ENCODE results near the gene CCL20.
A peak's percentile ranks its signal among the peaks of the same experiment; 100 is the strongest.
"Not testable (repeated sequence)": the region's sequence is repeated elsewhere in the genome, so short reads cannot be mapped to it uniquely, and the experiment has no call there.

The CCL20 gene

DNA sequence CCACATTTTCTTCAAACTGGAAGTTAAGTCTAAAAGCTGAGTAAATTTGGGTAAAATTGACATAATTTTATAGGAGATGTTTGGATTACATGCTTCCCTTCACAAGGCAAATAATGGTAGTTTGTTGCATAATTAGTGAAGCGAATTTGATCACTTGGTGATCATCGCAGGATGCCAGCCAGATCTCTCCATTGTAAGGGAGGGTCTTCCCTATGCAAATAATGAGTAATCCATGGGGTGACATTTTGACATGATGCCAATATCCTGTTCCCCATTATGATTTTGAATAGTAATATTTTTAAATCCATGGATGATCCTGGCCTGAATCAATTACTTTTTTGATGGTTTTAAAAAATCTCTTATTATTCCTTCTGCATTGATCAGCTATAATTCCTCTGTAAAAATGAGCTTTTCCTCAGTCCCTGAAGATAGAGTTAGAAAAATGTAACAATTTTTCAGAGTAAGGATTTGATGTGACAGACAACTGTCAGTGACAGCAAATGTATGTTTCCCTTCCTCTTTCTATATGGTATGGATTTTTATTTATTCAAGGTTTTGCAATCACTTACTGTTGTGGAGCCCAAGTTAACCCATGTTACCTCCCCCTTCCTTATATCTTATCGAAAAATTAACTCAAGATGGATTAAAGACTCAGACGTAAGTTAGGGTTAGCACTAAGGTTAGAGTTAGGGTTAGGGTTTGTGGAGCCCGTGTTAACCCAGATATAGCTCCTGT lies 21.4 kb downstream of the CCL20 start:
- DNase-seq = no peak

DNA sequence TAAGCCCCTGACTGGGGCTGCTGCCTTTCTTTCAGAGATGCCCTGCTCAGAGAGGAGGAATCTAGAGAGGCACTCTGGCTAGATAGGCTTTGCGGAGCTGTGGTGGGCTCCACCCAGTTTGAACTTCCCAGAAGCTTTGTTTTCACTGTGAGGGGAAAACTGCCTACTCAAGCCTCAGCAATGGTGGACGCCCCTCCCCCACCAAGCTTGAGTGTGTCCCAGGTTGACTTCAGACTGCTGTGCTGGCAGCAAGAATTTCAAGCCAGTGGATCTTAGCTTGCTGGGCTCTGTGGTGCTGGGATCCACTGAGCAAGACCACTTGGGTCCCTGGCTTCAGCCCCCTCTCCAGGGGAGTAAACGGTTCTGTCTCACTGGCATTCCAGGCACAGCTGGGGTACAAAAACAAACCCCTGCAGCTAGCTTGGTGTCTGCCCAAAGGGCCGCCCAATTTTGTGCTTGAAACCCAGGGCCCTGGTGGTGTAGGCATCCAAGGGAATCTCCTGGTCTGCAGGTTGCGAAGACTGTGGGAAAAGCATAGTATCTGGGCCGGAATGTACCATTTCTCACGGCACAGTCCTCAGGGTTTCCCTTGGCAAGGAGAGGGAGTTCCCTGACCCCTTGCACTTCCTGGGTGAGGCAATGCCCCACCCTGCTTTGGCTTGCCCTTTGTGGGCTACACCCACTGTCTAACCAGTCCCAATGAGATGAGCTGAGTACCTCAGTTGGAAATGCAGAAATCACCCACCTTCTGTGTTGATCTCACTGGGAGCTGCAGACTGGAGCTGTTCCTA lies 25.9 kb downstream of the CCL20 start:
- not testable (repeated sequence) for DNase-seq

GRCh38 chr2:227846831-227847230 lies 33.2 kb downstream of the CCL20 start:
- no peak for DNase-seq

DNA sequence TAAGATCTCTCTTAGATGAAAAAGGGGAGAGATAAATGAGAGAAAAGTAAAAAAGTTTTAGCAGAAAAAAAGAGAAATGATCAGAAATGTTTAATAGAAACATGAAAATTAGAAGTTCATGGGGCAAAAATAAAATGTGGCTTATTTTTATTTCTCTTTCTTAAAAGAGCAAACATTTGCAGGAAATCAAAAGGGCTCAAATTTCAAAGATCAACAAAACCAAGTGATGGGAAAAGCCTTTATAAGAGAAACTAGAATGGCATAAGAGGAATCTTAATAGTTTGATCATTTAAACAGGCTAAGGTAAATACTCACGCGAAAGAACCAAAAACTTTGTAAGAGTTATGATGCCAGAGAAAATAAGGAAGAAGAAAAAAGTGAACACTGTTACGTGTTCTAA lies 34.5 kb downstream of the CCL20 start:
- DNase-seq = no peak

GRCh38 chr2:227848586-227848985 lies 34.9 kb downstream of the CCL20 start:
- no peak for DNase-seq

GRCh38 chr2:227849906-227850305 lies 36.3 kb downstream of the CCL20 start:
- DNase-seq = no peak

DNA sequence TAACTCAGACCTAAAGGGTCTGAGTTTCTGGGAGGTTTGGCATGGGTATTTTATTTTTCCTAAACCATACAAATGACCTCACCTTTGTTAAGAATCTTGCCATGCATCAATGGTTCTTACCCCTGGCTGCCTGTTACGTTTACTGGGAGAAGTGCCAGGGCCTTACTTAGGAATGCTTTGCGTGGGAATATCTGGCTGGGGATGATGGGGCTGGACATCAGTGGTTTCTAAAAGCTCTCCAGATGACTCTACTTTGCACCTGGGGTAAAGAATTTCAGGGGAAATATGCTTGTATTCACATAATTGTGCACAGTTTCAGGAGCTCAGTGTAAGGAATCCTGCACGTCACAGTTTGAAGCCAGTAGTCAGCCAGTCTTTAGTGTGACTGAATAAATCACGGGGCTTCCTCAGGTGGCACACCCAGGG lies 39.6 kb downstream of the CCL20 start:
- DNase-seq = no peak

GRCh38 chr2:227853765-227854271 lies 40.2 kb downstream of the CCL20 start:
- no peak for DNase-seq

DNA sequence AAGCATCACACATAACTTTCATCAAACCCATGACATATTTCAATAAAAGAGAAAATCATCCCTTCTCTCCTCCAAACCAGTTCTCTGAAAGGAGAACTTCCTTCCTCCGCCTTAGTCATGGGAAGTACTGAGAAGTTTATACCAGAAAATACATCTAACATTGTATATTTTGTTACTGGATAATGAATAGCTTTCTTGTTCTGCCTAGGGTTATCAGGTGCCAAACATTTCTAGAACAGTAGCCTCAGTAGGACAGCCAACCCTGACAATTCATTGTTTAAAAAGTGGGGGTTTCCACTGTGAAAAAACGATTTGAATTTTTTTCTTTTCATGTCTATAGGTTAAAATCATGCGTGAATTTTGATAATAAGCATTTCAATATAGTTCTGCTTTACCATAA lies 41.8 kb downstream of the CCL20 start:
- no peak for DNase-seq

GRCh38 chr2:227856697-227857096 lies 43.1 kb downstream of the CCL20 start:
- DNase-seq = no peak

- DNase-seq = no peak
Measured at GRCh38 chr2:227860221-227860641, 46.6 kb downstream of the CCL20 start.

- DNase-seq = no peak
Measured at GRCh38 chr2:227861011-227861410, 47.4 kb downstream of the CCL20 start.

DNA sequence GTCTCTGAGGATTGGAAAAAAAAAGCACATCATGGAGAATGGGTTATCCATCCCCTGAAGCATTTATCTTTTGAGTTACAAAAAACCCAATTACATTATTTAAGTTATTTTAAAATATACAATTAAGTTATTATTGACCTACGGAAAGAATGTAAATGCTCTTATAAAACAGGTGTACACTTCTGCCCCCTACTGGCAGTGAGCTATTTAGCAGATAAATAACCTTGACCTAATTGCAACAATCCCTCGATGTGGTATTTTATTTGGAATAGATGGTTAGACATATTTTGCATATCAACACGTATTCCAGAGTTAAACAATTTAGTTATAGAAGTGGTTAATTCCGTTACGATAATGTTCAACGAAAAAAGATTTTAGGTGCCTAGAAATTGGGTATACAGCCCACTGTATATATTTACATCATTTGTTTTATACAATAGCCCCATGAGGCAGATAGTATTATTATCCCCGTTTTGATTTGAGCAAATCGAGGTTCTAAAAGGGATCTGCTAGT lies 48.6 kb downstream of the CCL20 start:
- DNase-seq = peak; percentile 62

- no peak for DNase-seq
Measured at GRCh38 chr2:227862741-227863588, 49.3 kb downstream of the CCL20 start.

DNA sequence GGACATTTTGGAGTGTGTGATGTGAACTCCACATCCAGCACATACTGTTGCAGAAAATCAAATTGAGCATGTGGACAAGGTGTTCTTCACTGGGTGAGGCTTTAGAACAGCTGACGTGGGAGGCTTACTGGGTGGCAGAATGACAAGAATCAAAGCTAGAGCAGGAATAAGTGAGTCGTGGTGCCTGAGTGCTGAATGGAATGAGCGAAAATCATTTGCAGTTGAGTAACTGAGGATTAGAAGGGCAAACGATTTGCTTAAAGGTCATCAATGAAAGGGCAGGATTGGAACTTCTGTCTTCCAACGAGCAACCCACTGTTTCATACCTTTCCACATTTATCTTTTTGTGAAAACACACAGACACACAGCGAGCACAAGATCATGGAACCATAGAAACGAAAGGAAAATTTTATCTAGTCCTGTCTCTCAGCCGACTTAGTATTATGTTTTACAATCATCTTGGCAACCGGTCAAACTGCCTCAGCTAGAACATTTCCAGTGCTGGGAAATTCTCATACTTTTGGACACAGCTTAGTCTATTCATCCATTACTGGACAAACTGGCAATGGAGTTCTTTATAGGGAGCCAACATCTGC lies 50.6 kb downstream of the CCL20 start:
- no peak for DNase-seq

DNA sequence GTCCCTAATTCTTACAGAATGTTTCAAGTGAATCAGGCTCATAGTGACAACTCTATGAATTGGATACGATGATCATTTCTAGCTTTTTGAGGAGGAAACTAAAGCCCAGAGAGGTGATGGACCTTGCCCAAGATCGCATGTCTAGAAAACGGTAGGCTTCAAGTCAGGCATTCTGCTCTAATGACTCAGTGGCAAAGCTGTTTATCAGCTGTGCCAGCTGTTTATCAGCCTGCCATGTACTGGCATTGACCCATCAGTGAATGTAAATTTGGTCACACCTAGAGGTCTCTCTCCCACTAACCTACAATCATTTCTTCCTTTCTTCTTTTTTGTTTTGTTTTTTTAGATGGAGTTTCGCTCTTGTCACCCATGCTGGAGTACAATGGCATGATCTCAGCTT lies 51.6 kb downstream of the CCL20 start:
- no peak for DNase-seq

Measured in NCI-H82 (cell line).